GM21381 (cell line): Measurements from ENCODE around the gene ITGB8.
"Not testable (repeated sequence)": the region's sequence is repeated elsewhere in the genome, so short reads cannot be mapped to it uniquely, and the experiment has no call there.

Experiments used
- ATAC-seq: cut with Tn5 transposase; IDR thresholded peaks from one replicate; pipeline ENCODE4 v1.9.1; 2021; ENCODE audit warnings: mild to moderate bottlenecking, moderate library complexity; ENCODE audit not compliant: unreplicated experiment

ITGB8 gene

GRCh38 chr7:20364571-20365196 lies 34.0 kb downstream of the ITGB8 start:
- no peak for ATAC-seq

GRCh38 chr7:20365486-20365885 lies 34.8 kb downstream of the ITGB8 start:
- no peak for ATAC-seq

- no peak for ATAC-seq
Measured at GRCh38 chr7:20374399-20374798, 43.7 kb downstream of the ITGB8 start.

GRCh38 chr7:20376796-20377195 lies 46.1 kb downstream of the ITGB8 start:
- ATAC-seq, result no peak

- no peak for ATAC-seq
Measured at GRCh38 chr7:20381406-20382034, 50.8 kb downstream of the ITGB8 start.

- ATAC-seq, result no peak
Measured at GRCh38 chr7:20383351-20383750, 52.7 kb downstream of the ITGB8 start.

GRCh38 chr7:20385126-20385525 lies 54.4 kb downstream of the ITGB8 start:
- no peak for ATAC-seq

- no peak for ATAC-seq
Measured at GRCh38 chr7:20388084-20388483, 57.4 kb downstream of the ITGB8 start.

GRCh38 chr7:20389192-20389591 lies 58.5 kb downstream of the ITGB8 start:
- ATAC-seq, result not testable (repeated sequence)

- no peak for ATAC-seq
Measured at GRCh38 chr7:20393021-20393610, 62.4 kb downstream of the ITGB8 start.

GRCh38 chr7:20393616-20394015 lies 62.9 kb downstream of the ITGB8 start:
- no peak for ATAC-seq

GRCh38 chr7:20394284-20394683 lies 63.6 kb downstream of the ITGB8 start:
- ATAC-seq, result no peak

GRCh38 chr7:20395104-20395503 lies 64.4 kb downstream of the ITGB8 start:
- no peak for ATAC-seq

- ATAC-seq, result peak; percentile 79
Measured at GRCh38 chr7:20395511-20395910, 64.8 kb downstream of the ITGB8 start.

- no peak for ATAC-seq
Measured at GRCh38 chr7:20399521-20399920, 68.8 kb downstream of the ITGB8 start.

GRCh38 chr7:20401861-20402746 lies 71.4 kb downstream of the ITGB8 start:
- ATAC-seq, result no peak

- ATAC-seq, result no peak
Measured at GRCh38 chr7:20402747-20403230, 72.1 kb downstream of the ITGB8 start.

- no peak for ATAC-seq
Measured at GRCh38 chr7:20403331-20403730, 72.6 kb downstream of the ITGB8 start.

- ATAC-seq, result no peak
Measured at GRCh38 chr7:20404320-20404719, 73.6 kb downstream of the ITGB8 start.

- ATAC-seq, result no peak
Measured at GRCh38 chr7:20407585-20408466, 77.1 kb downstream of the ITGB8 start.
